GM19025 (cell line): Measurements from ENCODE around the gene MMP24.

ENCODE experiments used
- ATAC-seq: cut with Tn5 transposase; IDR thresholded peaks from one replicate; pipeline ENCODE4 v1.9.1; 2021; ENCODE audit warnings: mild to moderate bottlenecking, low read depth, moderate library complexity; ENCODE audit not compliant: unreplicated experiment

Gene MMP24

DNA sequence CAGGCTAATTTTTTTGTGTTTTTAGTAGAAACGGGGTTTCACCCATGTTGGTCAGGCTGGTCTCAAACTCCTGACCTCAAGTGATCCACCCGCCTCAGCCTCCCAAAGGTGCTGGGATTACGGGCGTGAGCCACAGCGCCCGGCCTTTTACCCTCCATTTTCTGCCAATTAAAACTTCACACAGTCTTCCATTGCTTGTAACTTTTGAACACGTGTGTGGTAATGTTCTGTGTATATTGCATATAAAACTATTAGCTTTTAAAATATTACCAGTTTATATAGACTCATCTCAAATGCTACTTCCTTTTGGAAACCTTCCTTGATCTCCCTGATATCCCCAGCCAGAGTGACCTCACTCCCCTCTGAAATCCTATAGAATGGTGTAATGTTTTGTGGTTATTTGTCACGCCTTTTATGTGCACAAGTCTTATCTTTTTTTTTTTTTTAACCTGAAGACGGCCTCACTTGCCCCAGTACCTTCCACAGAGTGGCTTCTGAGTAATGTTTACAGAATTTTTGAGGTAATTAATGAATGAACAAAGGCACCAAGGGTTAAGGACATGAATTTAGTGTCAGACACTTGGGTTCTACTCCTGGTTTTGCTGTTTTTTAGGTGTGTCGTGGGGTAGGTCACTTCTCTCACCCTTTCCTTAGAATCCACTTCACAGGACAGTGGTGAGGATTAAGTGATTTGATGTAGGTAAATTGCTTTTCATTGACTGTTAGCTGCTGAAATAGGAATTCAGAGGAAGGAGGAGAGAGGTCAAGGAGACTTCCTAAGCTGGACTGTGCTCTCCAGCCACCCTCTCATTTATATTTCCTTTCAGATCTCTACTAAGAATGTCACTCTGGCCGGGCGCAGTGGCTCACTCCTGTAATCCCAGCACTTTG lies 11.2 kb upstream of the MMP24 start:
- ATAC-seq, result no peak

- no peak for ATAC-seq
Measured at GRCh38 chr20:35216541-35216940, 9.9 kb upstream of the MMP24 start.

DNA sequence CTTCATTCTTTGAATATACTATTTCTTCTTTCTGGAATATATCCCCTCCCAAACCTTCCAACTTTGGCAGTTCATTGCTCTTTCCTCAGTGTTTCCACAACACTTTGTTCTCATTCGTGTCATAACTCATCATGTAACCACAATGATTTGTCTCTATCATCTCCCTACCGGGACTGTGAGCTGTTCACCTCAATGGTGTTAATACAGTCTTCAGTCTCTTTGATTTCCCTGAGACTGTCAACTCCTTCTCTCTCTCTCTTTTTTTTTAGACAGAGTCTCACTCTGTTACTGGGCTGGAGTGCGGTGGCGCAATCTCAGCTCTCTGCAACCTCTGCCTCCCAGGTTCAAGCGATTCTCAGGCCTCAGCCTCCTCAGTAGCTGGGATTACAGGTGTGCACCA lies 2.5 kb upstream of the MMP24 start:
- ATAC-seq, result no peak

- ATAC-seq, result no peak
Measured at GRCh38 chr20:35224536-35224935, 2.0 kb upstream of the MMP24 start.

GRCh38 chr20:35225319-35226125 lies 968 bp upstream of the MMP24 start:
- no peak for ATAC-seq

DNA sequence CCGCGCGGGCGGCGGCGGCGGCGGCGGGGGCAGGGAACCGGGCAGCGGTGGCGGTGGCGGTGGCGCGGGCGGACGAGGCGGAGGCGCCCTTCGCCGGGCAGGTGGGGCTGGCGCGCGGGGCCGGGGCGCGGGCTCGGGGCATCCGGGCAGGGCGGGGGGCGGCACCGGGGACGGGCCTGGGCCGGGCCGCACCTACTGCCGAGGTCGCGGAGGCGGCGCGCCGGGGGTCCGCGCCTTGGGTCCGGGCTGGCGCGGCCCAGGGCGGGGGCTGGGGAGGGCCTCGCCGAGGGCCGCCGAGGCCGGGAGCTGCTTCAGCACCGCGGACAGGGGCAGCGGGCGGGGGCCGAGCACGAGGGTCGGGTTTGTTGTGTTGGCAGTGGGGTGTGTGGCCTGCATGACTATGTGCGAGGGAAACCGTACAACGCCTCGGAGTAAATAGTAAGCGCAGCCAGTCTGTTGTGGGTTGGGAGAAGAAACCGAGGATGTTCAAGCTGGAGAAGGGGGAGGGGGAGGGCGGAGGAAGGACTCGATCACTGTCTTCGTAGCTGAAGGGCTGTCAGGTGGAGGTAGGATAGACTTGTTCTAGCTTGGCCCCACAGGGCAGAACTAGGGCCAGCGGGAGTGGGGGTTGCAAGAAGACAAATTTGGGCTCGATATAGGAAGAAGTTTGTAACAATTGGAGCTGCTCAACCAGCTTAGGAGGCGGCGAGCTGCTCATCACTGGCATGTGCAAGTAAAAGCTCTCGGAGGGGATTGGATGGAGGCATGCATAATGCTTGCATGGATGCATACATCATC lies 593 bp downstream of the MMP24 start:
- ATAC-seq, result no peak

GRCh38 chr20:35232575-35232974 lies 6.1 kb downstream of the MMP24 start:
- ATAC-seq, result no peak

DNA sequence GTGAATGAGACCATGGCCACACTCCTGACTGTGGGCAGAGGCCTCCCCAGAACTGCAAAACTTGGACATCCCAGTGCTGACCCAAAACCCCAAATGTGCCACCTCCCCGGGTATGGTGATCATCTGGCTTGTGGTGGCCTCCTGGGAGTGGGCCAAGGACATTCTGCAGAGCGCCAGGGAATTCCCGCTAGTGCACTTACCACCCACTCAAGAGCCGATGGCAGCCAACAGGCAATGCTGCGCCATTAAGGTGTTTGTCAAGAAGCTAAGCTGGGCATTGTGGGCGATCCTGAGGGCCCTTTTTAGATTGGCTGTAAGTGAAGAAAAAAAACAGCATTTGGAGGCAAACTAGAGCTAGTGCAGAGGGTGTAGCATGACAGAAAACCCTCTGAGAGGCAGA lies 9.4 kb downstream of the MMP24 start:
- no peak for ATAC-seq

DNA sequence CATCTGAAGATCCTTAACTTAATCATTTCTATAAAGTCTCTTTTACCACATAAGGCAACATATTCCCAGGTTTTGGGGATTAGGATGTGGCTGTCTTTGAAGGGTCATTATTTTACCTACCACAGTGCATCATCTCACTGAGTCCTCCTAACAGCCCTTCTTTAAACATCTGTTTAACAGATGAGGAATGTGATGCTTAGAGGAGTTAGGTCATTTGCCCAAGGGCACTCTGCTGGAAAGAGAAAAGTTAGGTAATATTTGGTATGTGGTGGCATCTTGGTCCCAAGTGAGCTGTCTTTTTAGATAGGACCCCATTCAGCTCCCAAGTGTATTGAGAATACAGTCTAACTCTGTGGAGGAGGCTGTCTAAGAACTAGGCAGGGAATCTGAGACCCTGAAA lies 11.0 kb downstream of the MMP24 start:
- ATAC-seq, result no peak

DNA sequence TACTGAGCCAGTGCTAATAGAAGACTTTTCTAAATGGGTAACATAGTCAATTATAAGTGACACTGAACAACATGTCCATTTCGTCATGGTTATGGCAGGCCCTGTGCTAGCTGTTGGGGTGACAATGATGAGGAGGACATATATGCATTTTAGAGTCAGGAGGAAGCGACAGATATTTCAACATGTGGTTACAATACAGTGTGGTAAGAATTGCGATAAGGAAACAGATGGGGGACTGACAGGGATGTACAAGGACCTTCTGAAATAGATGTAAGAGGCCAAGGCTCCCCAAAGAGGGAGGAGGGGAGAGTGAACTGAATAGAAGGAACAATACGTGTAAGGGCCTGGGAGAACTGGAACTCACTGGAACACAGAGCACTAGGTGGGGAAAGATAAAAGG lies 11.7 kb downstream of the MMP24 start:
- no peak for ATAC-seq

- no peak for ATAC-seq
Measured at GRCh38 chr20:35238735-35239134, 12.2 kb downstream of the MMP24 start.

- ATAC-seq, result no peak
Measured at GRCh38 chr20:35240083-35240810, 13.8 kb downstream of the MMP24 start.

GRCh38 chr20:35240811-35241293 lies 14.4 kb downstream of the MMP24 start:
- ATAC-seq, result no peak

DNA sequence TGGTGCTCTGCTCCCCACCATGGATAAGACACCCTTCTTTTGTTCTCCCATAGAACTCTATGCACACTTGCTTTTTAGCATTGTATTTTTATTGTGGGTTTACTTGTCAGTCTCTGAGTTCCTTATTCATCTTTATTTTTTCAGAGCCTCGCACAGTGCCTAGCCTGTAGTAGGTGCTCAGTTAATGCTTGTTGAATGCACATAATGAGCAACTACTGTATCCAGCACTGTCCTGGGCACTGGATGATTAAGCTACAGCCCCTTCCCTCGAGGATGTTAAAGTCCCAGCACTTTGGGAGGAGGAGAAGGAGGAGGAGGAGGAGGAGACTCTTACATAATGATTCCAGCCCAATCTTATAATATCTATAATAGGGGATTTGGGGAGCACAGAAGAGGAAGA lies 16.8 kb downstream of the MMP24 start:
- ATAC-seq, result no peak

GRCh38 chr20:35243986-35244385 lies 17.5 kb downstream of the MMP24 start:
- no peak for ATAC-seq

DNA sequence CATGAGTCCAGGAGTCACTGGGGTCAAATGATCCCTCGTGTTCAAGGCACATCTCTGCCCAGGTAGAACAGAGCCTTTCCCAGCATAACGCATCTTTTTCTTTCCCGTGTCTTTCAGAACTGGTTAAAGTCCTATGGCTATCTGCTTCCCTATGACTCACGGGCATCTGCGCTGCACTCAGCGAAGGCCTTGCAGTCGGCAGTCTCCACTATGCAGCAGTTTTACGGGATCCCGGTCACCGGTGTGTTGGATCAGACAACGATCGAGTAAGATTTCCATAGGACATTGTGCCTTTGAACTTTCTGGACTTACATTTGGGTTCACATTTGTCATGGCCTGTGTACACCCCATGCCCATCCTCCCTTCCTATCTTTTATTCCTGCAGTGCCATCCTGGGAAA lies 20.2 kb downstream of the MMP24 start:
- no peak for ATAC-seq

GRCh38 chr20:35248641-35249475 lies 22.4 kb downstream of the MMP24 start:
- no peak for ATAC-seq

- no peak for ATAC-seq
Measured at GRCh38 chr20:35251613-35251940, 25.1 kb downstream of the MMP24 start.

- ATAC-seq, result no peak
Measured at GRCh38 chr20:35252037-35252461, 25.6 kb downstream of the MMP24 start.
